ENCODE measurements around the gene PLIN3.
"Not testable (repeated sequence)": the region's sequence is repeated elsewhere in the genome, so short reads cannot be mapped to it uniquely, and the experiment has no call there.

Gene PLIN3

GRCh38 chr19:4847190-4847973, 20.1 kb downstream of the PLIN3 start:
- no peak for DNase-seq (ENCODE audit: low read depth in 2 of 2)

- not testable (repeated sequence) for DNase-seq (ENCODE audit: low read depth in 2 of 2)
Observed at GRCh38 chr19:4845975-4846374, 21.5 kb downstream of the PLIN3 start.

GRCh38 chr19:4844348-4845179, 22.9 kb downstream of the PLIN3 start:
- DNase-seq (ENCODE audit: low read depth in 2 of 2) = peak; percentile 88 to 90

DNA sequence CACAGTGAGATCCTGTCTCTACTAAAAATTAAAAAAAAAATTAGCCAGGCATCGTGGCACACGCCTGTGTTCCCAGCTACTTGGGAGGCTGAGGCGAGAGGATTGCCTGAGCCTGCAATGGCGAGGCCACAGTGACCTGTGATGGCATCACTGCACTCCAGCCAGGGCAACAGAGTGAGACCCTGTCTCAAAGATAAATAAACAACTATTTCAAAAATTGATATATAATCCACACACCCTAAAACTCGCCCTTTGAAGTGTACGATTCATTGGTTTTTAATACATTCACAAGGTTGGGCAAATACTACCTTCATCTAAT, 23.9 kb downstream of the PLIN3 start:
- no peak for DNase-seq (ENCODE audit: low read depth in 2 of 2)

- no peak for DNase-seq (ENCODE audit: low read depth in 2 of 2)
Observed at GRCh38 chr19:4839192-4839591, 28.3 kb downstream of the PLIN3 start.

DNA sequence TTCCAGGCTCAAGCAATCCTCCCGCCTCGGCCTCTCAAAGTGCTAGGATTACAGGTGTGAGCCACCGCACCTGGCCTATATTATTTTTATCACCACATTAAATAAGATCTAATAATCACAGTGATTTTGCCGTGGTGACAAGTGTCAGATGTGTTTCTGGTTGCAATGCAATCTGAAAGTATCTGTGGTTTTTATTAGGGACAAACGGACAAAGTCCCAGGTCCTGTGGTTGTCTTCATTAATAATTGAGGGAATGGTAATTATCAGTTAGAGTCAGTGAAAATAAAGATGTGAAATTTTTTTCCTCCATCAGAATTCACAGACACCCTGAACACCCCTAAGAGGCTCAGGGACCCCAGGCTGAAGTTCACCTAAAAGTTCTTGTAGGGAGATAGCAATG, 34.7 kb downstream of the PLIN3 start:
- DNase-seq (ENCODE audit: low read depth in 2 of 2) = no peak

DNA sequence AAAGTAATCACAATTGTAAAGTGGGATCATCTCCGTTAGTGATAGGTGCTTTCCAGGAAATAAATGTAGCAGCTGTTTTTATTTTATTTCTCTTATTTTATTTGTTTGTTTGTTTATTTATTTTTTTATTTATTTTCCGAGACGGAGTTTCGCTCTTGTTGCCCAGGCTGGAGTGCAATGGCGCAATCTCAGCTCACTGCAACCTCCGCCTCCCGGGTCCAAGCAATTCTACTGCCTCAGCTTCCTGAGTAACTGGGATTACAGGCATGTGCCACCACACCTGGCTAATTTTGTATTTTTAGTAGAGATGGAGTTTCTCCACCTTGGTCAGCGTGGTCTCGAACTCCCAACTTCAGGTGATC, 35.5 kb downstream of the PLIN3 start:
- not testable (repeated sequence) for DNase-seq (ENCODE audit: low read depth in 2 of 2)

DNA sequence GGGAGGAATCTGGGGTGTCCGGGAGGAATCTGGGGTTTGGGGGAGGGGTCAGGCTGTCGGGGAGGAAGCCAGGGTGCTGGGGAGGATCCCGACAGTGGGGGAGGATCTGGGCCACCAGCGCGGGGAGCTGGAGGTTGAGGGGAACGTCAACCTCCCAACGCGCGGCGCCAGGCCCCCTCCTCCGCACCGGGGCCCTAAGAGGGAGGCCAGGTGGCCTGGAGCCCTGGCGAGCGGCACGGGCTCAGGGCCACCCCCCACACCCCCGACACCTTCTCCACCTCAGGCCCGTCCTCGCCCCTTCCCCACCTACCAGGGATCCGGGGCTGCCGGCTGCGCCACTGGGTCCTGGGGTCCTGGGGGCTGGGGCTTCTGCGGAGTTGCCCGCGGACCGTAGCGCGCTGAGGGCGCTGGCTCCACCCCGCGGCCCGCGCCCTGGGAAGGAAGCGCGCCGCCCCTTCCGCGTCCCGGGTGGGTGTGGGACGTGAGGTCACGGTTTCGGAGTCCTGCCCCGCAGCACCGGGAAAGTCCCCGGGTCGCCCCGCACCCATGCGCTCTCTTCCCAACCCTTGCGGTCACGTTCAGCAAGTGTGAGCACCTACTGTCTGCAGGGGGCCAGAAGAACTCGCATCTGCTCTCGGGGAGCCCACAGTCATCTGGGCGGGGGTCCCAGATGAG, 36.0 kb downstream of the PLIN3 start, which contains the start of gene TICAM1:
TICAM1 (minus strand) TSS at position 409 of the 675 bp plus-strand sequence. CDS start 13,335 bp downstream, outside the sequence.
- no peak for DNase-seq (ENCODE audit: low read depth in 2 of 2)

- DNase-seq (ENCODE audit: low read depth in 2 of 2) = no peak
Observed at GRCh38 chr19:4830768-4831265, 36.6 kb downstream of the PLIN3 start.

DNA sequence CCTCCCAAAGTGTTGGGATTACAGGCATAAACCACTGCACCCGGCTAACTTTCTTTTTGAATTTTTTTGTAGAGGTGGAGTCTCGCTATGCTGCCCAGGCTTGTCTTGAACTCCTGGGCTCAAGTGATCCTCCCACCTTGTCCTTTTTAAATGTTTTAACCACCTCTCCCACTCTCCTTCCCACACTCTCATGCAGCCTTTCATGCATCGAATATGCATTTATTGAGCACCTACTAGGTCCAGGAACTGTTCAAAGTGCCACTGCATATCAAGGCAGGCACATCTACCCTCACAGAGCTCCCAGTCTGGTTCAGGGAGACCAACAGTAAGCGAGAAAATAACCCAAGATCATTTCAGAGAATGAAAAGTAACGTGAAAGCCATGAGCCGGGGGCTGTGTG, 37.1 kb downstream of the PLIN3 start:
- DNase-seq (ENCODE audit: low read depth in 2 of 2) = no peak

DNA sequence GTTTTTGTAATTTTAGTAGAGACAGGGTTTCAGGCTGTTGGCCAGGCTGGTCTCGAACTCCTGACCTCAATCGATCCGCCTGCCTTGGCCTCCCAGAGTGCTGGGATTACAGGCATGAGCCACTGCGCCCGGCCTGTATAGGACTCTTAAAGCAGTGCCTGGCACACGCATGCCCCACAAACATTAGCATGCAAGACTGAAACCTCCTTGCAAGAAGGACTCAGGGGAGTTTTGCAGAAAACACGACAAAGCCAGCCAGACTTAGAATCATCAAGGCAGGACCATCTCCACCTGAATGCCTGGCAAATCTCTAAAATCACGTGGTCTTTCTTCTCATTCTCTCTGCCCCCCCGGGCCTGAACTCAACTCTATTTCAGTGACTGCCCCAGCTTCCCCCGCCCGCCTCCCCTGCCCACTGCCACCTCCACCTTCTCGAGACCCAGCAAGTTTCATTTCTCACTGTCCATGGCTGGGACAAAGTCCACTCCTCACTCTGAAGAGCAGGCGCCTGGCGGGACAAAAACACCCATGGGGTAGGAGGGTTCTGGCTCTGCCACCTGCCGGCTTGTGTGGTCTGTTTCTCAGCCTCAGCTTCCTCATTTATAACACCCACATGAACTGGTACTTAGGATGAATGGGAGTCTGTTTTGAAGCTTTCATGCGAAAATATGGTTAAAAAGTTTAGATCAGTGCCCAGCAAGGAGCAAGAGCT, 38.3 kb downstream of the PLIN3 start:
- DNase-seq (ENCODE audit: low read depth in 2 of 2) = no peak

DNA sequence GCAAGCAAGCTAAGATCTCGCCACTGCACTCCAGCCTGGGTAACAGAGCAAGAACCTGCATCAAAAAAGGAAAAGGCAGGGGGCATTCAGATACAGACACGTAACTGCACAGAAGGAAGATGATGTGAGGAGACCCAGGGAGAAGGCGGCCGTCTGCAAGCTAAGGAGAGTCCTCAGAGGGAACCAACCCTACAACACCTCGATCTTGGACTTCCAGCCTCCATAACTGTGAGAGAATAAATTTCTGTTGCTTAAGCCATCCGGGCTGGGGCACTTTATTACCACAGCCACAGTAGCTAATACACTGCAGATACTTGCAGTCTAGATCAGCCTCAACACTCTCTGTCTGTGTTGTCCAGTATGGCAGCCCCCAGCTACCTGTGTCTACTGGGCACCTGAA, 43.9 kb downstream of the PLIN3 start:
- no peak for DNase-seq (ENCODE audit: low read depth in 2 of 2)

DNA sequence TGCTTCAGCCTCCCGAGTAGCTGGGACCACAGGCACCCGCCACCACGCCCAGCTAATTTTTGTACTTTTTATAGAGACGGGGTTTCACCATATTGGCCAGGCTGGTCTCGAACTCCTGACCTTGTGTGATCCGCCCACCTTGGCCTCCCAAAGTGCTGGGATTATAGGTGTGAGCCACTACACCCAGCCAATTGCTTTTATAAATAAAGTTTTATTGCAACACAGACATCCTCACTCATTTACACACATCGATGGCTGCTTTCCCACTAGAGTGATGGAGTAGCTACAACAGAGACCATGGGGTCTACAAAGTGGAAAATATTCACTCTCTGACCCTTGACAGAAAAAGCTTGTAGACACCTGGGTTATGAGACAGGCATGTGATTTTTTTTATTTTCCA, 45.1 kb downstream of the PLIN3 start:
- DNase-seq (ENCODE audit: low read depth in 2 of 2) = not testable (repeated sequence)

DNA sequence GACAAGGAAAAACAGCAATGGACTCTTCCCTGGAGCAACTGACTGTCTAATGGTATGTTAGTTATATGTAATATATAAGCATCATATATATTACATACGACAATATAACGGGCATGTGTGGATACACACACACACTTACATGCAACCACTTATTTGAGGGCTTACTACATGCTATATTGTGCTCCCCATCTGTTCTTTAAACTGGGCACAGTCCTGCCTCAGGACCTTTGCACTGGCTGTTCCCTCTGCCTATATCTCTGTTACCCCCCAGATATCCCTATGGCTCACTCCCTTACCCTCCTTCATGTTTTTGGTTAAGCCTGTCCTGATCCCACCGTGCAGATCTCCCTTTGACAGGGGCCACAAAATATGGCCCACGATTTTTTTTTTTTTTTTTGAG, 46.2 kb downstream of the PLIN3 start:
- no peak for DNase-seq (ENCODE audit: low read depth in 2 of 2)

DNA sequence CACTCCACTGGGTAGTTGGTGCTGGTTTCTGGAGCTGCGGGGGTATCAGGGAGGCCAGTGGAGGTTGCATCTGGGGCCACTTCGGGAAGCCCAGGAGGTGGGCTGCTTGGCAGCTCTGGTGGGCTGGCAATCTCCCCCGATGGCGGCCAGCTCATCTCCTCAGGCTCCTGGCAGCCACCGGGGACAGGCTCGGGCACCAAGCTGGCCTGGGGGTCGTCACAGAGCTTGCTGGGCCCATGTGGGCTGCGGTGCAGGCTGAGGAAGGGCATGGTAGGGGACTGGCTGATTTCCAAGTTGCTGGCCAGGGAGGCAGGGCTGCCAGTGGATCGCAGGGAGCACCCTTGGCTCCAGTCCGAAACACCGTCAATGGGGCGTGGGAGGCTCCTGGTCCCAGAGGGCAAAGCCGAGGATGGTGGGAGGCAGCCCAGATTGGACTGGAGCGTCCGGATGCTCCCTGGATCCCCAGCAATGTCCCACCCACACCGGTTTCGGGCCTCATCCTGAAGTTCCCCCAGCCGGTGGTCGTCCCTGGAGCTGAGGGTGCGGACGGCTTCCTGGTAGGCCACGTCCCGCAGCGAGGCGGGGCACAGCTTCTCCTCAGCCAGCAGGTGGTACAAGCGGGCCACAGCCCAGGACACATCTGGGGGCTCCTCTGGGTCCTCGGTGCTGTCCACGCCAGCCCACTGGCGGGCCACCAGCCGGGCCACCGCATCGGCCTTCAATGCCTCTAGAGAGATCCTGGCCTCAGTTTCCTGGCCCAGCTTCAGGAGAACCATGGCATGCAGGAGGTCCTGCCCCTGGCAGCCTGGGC, 49.8 kb downstream of the PLIN3 start:
- DNase-seq (ENCODE audit: low read depth in 2 of 2) = no peak

DNA sequence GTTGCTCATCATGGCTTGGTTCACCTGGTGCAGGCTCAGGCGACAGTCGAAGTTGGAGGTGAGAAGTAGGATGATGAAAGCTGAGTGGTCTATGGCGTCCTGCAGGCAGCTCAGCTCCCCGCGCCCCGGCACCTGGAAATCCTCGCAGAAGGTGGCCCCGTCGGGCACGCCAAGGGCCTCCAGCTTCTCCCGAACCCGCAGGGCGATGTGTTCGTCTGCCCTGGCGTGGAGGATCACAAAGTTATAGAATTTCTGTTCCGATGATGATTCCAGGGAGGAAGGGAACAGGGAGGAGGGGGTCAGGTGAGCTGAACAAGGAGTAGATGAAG, 50.6 kb downstream of the PLIN3 start:
- no peak for DNase-seq (ENCODE audit: low read depth in 2 of 2)

- DNase-seq (ENCODE audit: low read depth in 2 of 2) = no peak
Observed at GRCh38 chr19:4816202-4816949, 51.1 kb downstream of the PLIN3 start.

DNA sequence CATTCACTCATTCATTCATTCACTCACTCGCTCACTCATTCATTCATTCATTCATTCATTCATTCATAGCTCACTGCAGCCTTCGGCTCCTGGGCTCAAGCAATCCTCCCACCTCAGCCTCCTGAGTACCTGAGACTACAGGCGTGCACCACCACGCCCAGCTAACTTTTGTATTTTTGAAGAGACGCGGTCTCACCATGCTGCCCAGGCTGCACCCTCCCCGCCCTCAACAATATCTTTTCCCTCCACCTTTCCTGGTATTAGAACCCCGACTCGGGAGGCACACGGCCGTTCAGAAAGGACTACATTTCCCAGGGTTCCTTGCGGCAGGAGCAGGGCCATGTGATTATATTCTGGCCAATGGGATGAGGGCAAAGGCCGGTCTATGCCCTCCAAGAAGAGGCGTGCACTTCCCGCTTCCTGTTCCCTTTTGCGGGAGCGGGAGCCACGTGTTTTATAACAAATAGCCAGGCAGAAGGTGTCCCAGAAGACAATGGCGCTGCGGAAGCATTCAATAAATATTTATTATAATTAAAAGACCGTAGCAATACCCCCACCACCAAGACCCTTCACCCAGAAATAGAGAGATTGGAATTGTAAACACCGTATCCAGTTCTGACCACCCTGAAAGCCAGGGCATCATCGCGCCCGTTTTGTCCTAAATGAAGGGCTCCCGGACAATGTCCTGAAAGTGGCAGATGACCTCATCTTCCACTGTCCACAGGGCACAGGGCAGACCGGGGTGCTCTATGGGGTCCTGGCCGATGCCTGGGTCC, 51.9 kb downstream of the PLIN3 start:
- peak; percentile 81 for DNase-seq (ENCODE audit: low read depth in 2 of 2)

DNA sequence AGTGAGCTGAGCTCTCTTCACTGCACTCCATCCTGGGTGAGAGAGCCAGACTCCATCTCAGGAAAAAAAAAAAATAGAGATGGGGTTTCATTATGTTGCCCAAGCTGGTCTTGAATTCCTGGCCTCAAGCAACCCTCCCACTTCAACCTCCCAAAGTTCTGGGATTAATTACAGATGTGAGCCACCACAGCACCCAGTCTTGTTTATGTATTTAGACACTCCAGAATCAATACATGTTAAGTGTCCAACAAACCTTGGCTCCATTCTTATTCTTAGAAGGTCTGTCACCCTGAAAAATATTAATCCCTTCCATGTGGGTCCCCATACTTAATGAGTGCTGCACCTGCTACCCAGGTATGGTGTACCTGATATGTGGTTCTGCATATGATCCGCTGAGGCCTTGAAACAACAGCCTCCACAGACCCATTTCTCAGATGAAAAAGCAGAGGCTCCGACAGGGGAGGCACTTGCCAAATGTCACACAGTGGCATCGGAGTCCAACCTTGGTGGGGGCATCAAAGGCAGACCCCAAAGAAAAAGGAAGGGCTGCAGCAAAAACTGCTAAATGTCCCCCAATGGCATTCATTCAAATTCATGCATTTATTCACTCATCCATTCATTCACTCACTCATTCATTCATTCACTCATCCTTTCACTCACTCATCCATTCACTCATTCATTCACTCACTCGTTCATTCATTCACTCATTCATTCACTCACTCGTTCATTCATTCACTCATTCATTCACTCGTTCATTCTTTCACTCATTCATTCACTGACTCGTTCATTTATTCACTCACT, 52.6 kb downstream of the PLIN3 start:
- peak; percentile 64 to 68 for DNase-seq (ENCODE audit: low read depth in 2 of 2)
